ENCODE results near the gene ASPG.

The ASPG gene

DNA sequence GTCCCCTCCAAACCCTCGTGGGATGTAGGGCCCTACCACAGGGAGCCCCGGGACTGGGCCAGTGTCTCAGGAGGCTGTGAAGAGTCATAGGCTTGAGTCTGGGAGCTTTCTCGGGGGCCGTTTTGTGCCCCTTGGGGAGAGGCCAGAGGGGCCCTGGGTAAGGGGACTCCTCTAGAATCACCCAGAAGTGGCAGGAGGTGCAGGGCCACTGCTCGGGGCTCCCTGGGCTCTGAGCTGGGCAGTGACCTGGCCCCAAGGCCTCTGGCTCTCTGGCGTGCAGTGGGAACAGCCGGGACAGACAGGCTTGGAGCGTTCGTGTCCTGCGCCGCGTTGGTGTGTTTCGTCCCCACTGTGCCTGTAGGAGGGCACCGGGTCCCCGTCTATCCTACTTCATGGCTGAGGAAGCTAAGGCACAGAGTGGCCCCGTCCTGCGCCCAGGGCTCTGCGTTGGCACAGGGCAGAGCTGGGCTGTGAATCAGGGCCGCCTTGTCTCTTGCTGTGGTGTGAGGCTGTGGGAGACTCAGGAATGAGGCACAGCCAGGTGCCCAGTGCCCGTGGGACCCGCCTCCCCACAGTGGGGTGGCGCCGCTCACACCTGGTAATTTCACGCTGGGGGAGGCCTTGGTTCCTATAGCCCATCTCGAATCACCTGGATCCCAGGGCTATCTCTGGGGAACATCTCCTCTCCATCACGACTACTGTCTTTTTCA is 29.1 kb downstream of the ASPG start:
- TF ChIP-seq, protein P1, sequence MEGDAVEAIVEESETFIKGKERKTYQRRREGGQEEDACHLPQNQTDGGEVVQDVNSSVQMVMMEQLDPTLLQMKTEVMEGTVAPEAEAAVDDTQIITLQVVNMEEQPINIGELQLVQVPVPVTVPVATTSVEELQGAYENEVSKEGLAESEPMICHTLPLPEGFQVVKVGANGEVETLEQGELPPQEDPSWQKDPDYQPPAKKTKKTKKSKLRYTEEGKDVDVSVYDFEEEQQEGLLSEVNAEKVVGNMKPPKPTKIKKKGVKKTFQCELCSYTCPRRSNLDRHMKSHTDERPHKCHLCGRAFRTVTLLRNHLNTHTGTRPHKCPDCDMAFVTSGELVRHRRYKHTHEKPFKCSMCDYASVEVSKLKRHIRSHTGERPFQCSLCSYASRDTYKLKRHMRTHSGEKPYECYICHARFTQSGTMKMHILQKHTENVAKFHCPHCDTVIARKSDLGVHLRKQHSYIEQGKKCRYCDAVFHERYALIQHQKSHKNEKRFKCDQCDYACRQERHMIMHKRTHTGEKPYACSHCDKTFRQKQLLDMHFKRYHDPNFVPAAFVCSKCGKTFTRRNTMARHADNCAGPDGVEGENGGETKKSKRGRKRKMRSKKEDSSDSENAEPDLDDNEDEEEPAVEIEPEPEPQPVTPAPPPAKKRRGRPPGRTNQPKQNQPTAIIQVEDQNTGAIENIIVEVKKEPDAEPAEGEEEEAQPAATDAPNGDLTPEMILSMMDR (IDR thresholded peaks at IDR 0.05; ENCODE audit: insufficient read depth, low read length, poor library complexity, severe bottlenecking) = no peak
- H3K27me3 ChIP-seq (replicated peaks; ENCODE audit: control insufficient read depth, insufficient read depth, low read length) = no peaks in the 10 kb centered on the region
- H3K4me3 ChIP-seq (replicated peaks; ENCODE audit: low read depth, low read length) = no peak overlapping the region
- DNase-seq (ENCODE audit: extremely low read depth, insufficient read length) = no peak
- no peaks in the 10 kb centered on the region for H3K36me3 ChIP-seq (ENCODE audit: control insufficient read depth, insufficient read depth, low read length)

DNA sequence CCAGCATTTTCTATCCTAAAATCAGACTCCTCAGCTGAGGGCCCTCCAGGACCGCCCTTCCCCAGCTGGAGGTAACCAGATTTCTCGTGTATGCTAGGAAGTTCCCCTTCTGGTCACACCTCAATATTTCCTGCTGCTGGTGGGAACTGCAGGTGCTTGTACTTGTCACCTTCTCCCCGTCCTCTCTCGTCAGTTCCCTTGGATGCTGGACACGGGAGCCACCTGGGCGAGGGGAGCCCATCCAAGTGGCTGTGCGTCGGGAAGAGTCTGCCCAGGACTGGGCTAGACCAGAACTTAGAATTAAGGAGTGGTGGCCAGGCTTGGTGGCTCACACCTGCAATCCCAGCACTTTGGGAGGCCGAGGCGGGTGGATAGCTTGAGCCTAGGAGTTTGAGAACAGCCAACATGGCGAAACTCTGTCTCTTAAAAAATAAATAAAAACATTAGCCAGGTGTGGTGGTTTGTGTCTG is 29.7 kb downstream of the ASPG start:
- no peak for DNase-seq (ENCODE audit: extremely low read depth, insufficient read length)
- Histone ChIP-seq H3K4me3 (replicated peaks; ENCODE audit: low read depth, low read length) (no peak overlapping the region), H3K36me3 (ENCODE audit: control insufficient read depth, insufficient read depth, low read length) (no peaks in the 10 kb centered on the region), H3K27me3 (replicated peaks; ENCODE audit: control insufficient read depth, insufficient read depth, low read length) (no peaks in the 10 kb centered on the region)
- TF ChIP-seq, protein P1 (IDR thresholded peaks at IDR 0.05; ENCODE audit: insufficient read depth, low read length, poor library complexity, severe bottlenecking) = no peak

DNA sequence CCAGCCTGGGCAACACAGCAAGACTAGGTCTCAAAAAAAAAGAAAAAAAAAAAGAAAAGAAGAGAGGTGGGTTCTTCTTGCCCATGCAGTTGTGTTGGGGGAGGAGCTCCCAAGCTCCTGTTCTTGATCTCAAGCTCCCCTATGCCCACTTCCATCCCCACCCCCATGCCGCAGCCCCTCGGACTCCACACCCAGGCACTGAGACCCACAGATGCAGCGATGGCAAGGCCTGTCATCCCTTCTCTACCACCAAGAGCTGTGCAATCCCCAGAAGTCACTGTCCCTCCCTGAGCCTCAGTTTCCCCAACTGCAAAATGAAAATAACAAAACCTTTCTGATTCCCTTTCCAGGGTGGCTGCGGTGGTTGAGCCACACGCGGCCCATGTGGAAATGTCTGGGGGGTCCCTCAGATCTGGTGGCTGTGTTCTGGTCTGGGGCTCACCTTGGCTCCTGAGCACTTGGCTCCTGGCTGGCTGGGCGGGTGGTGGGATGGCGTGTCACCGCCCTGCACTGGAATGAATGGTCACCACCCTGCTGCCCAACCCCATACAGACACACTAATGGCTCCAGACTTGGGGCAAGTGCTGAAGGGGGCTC is 30.3 kb downstream of the ASPG start:
- Histone ChIP-seq H3K4me3 (replicated peaks; ENCODE audit: low read depth, low read length) (no peak overlapping the region), H3K36me3 (ENCODE audit: control insufficient read depth, insufficient read depth, low read length) (no peaks in the 10 kb centered on the region), H3K27me3 (replicated peaks; ENCODE audit: control insufficient read depth, insufficient read depth, low read length) (no peaks in the 10 kb centered on the region)
- DNase-seq (ENCODE audit: extremely low read depth, insufficient read length) = no peak
- TF ChIP-seq, protein P1 (IDR thresholded peaks at IDR 0.05; ENCODE audit: insufficient read depth, low read length, poor library complexity, severe bottlenecking) = no peak

DNA sequence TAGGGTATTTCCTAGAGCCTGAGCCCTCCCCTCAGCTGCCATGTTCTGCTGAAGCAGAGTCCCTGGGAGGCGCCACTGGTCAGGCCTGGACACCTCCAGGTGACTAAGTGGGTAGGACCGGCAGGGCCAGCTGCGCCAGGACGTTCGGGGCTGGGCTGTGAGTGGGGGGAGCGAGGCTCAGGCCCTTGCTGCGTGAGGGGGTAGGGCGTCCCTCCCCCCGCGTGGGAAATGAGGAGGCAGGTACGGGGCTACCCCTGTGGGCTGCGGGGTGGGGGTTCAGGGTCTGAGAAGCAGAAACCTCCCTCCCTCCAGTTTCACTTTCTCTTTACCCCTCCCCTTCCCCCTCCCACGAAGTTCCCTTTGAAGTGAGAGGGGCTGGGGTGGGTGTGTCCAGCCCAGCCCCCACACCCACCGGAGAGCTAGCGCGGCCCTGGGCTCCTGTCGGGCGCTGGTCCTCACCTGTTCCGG is 30.8 kb downstream of the ASPG start:
- Histone ChIP-seq H3K27me3 (replicated peaks; ENCODE audit: control insufficient read depth, insufficient read depth, low read length) (no peaks in the 10 kb centered on the region), H3K4me3 (replicated peaks; ENCODE audit: low read depth, low read length) (no peak overlapping the region), H3K36me3 (ENCODE audit: control insufficient read depth, insufficient read depth, low read length) (no peaks in the 10 kb centered on the region)
- DNase-seq (ENCODE audit: extremely low read depth, insufficient read length) = no peak
- TF ChIP-seq, protein P1 (IDR thresholded peaks at IDR 0.05; ENCODE audit: insufficient read depth, low read length, poor library complexity, severe bottlenecking) = no peak

- no peaks in the 10 kb centered on the region for H3K27me3 ChIP-seq (replicated peaks; ENCODE audit: control insufficient read depth, insufficient read depth, low read length)
- H3K4me3 ChIP-seq (replicated peaks; ENCODE audit: low read depth, low read length) = no peak overlapping the region
- TF ChIP-seq, protein P1 (IDR thresholded peaks at IDR 0.05; ENCODE audit: insufficient read depth, low read length, poor library complexity, severe bottlenecking) = no peak
- no peak for DNase-seq (ENCODE audit: extremely low read depth, insufficient read length)
- H3K36me3 ChIP-seq (ENCODE audit: control insufficient read depth, insufficient read depth, low read length) = no peaks in the 10 kb centered on the region
These were observed 31.3 kb downstream of the ASPG start for GRCh38 chr14:104116756-104117340.
